Activated naive CD4-positive, alpha-beta T cell (primary cell): Measurements from ENCODE around the gene PHPT1.
"Not testable (repeated sequence)": the region's sequence is repeated elsewhere in the genome, so short reads cannot be mapped to it uniquely, and the experiment has no call there.

Source experiments
- DNase-seq, 4 experiments: peaks; one replicate each; lab custom pipeline; 2025; lab: John Stamatoyannopoulos, UW

PHPT1 gene

GRCh38 chr9:136823136-136824046 is 25.8 kb upstream of the PHPT1 start:
- DNase-seq, result no peak

GRCh38 chr9:136824496-136825225 is 24.5 kb upstream of the PHPT1 start:
- DNase-seq, result no peak

DNA sequence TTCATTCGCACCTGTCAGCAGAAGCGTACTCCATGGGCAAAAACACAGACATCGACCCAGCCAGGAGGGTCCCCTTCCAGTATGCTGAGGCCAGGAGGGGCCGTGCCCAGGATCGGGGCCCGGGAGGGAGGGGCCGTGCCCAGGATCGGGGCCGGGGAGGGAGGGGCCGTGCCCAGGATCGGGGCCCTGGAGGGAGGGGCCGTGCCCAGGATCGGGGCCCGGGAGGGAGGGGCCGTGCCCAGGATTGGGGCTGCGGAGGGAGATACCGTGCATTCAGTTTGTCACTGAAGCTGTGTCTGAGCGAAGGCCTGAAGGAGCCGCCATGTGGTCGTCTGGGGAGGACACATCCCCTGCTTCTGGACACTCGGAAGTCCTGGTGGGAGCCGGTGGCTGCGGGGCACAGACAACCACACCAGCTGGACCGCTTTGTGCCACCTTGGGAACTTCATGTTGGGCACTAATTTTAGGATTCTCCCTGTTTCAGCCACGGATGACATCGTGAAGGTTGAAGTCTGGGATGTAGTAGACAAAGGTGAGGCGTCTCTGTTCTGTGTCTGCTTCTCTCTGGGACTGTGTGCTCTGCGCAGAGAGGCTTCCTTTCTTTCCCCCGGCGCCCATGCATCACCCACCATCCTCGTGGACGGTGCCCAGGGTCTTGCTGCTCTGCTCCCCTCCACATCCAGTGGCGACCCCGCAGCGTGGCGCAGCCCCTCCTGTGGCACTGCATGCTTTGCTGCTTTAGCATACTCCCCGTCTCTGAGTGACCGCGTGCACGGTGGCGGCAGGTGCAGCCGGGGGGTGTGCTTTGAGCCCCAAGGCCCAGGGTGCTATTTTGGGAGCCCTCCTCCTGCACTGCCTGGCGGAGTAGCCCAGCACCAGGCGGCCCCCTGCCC is 23.7 kb upstream of the PHPT1 start:
- no peak for DNase-seq

DNA sequence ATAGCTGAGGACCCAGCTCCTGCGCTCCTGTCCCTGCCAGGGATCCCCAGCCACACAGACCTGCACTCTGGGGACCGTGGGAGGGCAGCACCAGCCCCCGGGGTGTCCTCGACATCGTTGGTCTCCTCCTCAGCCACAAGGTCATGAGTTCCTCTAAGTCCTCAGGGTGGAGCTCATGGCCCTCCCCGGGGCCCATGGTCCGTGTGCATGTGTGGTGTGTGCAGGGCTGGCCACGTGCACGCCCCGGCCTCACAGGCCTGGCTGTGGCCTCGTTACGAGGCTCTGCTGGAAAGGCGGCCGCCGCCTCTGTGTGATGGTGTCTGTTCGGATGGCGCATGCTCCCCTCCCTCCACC is 23.0 kb upstream of the PHPT1 start:
- no peak for DNase-seq

- no peak for DNase-seq
These were observed 22.3 kb upstream of the PHPT1 start for GRCh38 chr9:136826703-136827582.

- no peak for DNase-seq
These were observed 21.3 kb upstream of the PHPT1 start for GRCh38 chr9:136827794-136828473.

DNA sequence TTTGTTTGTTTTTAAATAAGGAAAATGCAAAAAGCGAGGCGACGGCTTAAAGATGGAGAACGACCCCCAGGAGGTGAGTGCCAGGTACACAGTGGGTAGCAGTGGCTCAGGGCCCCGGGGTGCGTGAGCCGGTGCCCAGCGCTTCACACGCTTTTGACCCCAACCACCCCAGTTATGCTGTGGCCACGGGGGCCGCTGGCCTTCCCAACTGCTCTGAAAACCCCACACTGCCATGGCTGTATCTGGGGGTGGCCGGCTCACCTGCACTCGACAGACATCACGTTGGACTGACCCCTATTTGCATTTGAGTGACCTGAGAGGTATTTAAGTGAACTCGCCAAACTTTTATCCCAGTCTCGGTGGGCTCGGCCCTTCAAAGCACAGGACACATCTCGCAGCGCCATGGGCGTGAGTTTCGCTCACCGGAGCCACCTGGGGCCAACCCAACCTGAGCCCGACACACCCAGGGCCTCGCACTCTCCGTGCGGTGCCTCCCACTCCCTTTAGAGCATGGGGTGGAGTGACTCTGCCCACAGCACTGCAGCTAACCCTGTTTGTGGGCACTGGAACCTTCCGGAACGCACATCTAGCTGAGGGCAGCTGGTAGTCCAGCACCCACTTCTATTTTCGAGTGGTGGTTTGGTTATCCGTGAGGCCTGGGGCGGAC is 20.6 kb upstream of the PHPT1 start:
- DNase-seq, result no peak

- DNase-seq, result no peak
These were observed 19.8 kb upstream of the PHPT1 start for GRCh38 chr9:136829412-136829811.

DNA sequence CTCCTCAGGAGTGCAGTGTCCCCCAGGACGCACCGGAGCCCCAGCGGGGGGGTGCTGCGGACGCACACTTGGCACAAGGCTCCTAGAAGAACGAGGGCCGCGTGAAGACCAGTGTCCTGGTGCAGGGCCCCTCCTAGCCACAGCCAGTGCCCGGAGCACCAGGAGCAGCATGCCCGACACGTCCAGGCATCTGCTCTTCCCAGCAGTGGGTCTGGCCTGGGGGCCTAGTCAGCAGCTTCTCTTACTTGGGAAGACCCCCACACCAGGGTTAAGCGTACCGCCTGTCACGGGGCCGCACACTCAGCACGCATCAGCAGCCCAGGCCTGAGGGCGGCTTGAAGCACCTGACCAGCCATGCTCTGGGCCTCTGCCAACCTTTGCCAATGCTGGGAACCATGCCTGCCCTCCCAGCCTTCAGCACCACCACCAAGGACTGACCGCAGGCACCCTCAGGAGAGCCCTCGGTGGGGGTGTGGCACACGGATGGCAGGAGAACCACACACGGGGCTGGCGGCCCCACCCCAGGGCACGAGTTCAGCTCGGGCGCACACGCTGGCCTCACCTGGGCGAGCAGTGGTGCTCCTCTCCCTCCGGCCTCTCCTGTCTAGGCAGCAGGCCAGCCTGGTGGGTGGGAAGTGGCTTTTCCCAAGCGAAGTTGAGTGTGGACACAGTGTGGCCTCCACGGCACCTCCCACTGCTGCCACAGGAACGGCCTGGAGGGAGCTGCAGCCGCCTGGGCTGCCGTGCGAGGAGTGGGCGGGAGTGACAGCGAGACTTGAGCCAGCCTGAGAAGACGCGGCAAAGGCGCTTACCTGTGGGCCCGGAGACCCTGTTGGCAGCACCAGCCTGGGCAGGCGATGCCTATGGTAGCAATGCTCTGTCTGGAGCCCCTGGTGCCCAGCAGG is 19.0 kb upstream of the PHPT1 start:
- no peak for DNase-seq

GRCh38 chr9:136831002-136831719 is 18.0 kb upstream of the PHPT1 start:
- DNase-seq, result no peak

DNA sequence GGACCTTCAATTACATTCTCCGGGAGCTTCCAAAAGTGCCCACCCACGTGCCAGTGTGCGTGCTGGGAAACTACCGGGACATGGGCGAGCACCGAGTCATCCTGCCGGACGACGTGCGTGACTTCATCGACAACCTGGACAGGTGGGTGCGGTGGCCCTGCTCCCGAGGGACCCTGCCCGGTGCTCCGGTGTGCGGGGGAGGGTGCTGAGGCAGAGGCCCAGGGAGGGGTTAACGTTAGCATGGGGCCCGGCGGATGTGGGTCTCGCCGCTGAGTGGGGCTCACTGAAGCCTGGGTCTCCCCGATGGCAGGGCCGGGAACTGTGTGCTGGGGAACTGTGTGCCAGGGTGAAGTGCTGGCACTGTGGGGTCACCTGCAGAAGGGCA is 17.5 kb upstream of the PHPT1 start:
- DNase-seq, result no peak

DNA sequence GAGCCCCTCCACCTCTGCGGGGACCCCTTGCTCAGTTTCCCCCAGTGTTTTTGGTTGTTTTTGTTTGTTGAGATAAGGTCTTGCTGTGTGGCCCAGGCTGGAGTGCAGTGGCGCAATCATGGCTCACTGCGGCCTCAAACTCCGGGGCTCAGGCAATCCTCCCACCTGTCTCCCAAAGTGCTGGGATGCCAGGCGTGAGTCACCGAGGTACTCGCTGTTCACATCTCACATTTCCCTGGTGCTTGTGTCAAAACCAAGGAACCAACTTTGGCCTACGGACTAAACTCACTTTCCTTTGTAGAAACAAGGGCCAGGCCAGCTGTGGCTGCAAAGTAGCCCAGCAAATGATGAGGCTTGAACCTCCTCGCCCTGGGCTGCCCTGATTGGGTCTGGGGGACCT is 16.6 kb upstream of the PHPT1 start:
- no peak for DNase-seq

- not testable (repeated sequence) for DNase-seq
These were observed 15.7 kb upstream of the PHPT1 start for GRCh38 chr9:136833381-136834048.

GRCh38 chr9:136835162-136835931 is 13.9 kb upstream of the PHPT1 start:
- no peak for DNase-seq

- DNase-seq, result no peak
These were observed 13.0 kb upstream of the PHPT1 start for GRCh38 chr9:136835932-136836904.
